Loucy (cell line): ENCODE data around the gene CACNA1S.

Source experiments
- EZH2phosphoT487 ChIP-seq: fragments of 200-600 bp; IDR thresholded peaks from 2 replicates; pipeline ENCODE4 v1.6.1; 2018; ENCODE audit warnings: antibody characterized with exemption, mild to moderate bottlenecking, moderate library complexity, borderline replicate concordance
- TF ChIP-seq, protein P1 (sequence below): fragments of 200-600 bp; sonication (generic); conservative IDR thresholded peaks from 2 replicates; pipeline ENCODE4 v1.5.1; 2014; ENCODE audit warnings: mild to moderate bottlenecking, antibody characterized with exemption, low read length

DNA sequence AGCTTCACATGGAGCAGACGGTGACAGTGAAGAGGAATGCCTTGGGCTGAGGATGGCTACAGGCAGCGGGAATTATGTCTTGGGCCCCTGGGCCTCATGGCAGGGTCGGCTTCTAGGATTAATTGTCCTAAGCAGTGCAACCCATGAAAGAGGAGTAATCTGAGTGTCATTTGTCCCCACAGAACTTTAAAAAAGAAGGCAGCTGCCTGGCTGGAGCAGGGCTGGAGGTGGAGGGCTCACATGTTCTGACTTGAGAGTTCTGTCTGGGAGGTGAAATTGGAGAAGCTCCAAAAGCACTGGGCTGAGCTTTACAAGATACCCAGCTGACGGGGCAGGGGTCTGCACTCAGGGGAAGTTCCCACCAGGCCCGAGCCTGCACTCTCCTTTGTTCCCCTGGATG is 22.6 kb downstream of the CACNA1S start:
- TF ChIP-seq EZH2phosphoT487: no peak
- TF ChIP-seq, protein P1, sequence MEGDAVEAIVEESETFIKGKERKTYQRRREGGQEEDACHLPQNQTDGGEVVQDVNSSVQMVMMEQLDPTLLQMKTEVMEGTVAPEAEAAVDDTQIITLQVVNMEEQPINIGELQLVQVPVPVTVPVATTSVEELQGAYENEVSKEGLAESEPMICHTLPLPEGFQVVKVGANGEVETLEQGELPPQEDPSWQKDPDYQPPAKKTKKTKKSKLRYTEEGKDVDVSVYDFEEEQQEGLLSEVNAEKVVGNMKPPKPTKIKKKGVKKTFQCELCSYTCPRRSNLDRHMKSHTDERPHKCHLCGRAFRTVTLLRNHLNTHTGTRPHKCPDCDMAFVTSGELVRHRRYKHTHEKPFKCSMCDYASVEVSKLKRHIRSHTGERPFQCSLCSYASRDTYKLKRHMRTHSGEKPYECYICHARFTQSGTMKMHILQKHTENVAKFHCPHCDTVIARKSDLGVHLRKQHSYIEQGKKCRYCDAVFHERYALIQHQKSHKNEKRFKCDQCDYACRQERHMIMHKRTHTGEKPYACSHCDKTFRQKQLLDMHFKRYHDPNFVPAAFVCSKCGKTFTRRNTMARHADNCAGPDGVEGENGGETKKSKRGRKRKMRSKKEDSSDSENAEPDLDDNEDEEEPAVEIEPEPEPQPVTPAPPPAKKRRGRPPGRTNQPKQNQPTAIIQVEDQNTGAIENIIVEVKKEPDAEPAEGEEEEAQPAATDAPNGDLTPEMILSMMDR: no peak
